GM13977 (cell line): ENCODE results near the gene EML6.

Source experiments
- DNase-seq: peaks from one replicate; pipeline ENCODE4 v3.0.0; 2012; ENCODE audit warnings: low spot score
- CTCF ChIP-seq: IDR thresholded peaks from 2 replicates; pipeline ENCODE4 v1.5.1; 2012; ENCODE audit warnings: mild to moderate bottlenecking, control low read depth; ENCODE audit not compliant: insufficient read depth; ENCODE audit errors: extremely low read depth, missing control alignments
- in situ Hi-C: fragments of 300-500 bp; cut with MboI; formaldehyde crosslinking; loops from one replicate; pipeline ENCODE4 v1.12.0; 2022; ENCODE audit warnings: low sequenced_read_pairs, low pct_unique_long_range_greater_than_20kb, mixed read lengths, inconsistent platforms; ENCODE audit not compliant: unreplicated experiment

Gene EML6

GRCh38 chr2:54771166-54771885 is 47.9 kb downstream of the EML6 start:
- no peak for DNase-seq
- TF ChIP-seq CTCF: no peak
- in situ Hi-C loops: no loop called here

- no peak for TF ChIP-seq CTCF
- DNase-seq: no peak
- in situ Hi-C loops: no loop called here
These were observed 48.6 kb downstream of the EML6 start for GRCh38 chr2:54772110-54772509.

GRCh38 chr2:54772531-54772930 is 49.1 kb downstream of the EML6 start:
- in situ Hi-C loops: no loop called here
- DNase-seq: no peak
- TF ChIP-seq CTCF: no peak

GRCh38 chr2:54773233-54773632 is 49.8 kb downstream of the EML6 start:
- DNase-seq: no peak
- in situ Hi-C loops: no loop called here
- no peak for TF ChIP-seq CTCF

GRCh38 chr2:54773838-54774237 is 50.4 kb downstream of the EML6 start:
- DNase-seq: no peak
- in situ Hi-C loops: no loop called here
- TF ChIP-seq CTCF: no peak

- DNase-seq: no peak
- no peak for TF ChIP-seq CTCF
These were observed 52.2 kb downstream of the EML6 start for GRCh38 chr2:54775710-54776109.

More at GRCh38 chr2:54775710-54776109, 52.2 kb downstream of the EML6 start:
- in situ Hi-C loops: no loop called here
